ENCODE measurements around the gene GJD4.

GJD4 gene

GRCh38 chr10:35579116-35579515 lies 26.0 kb upstream of the GJD4 start:
- no peak for DNase-seq (ENCODE audit: low read depth)

- DNase-seq (ENCODE audit: low read depth), result no peak
Observed at GRCh38 chr10:35579726-35580422, 25.3 kb upstream of the GJD4 start.

DNA sequence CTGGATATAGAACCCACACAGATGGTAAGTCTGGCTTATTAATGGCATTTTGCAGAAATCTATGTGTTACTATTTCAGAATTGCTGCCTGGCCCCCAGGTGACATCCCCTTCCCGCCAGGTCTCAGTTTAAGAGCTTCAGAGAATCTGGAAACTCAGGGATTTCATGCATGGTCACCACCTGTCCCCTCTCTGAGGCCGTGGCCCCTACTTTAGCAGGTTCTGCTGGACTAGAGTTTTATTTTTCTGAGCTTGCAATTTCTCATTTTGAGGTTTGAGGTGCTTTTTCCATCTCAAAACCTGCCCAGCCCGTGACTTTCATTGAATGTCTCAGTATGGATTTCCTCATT lies 24.7 kb upstream of the GJD4 start:
- DNase-seq (ENCODE audit: low read depth), result no peak

GRCh38 chr10:35581655-35582054 lies 23.5 kb upstream of the GJD4 start:
- DNase-seq (ENCODE audit: low read depth), result no peak

DNA sequence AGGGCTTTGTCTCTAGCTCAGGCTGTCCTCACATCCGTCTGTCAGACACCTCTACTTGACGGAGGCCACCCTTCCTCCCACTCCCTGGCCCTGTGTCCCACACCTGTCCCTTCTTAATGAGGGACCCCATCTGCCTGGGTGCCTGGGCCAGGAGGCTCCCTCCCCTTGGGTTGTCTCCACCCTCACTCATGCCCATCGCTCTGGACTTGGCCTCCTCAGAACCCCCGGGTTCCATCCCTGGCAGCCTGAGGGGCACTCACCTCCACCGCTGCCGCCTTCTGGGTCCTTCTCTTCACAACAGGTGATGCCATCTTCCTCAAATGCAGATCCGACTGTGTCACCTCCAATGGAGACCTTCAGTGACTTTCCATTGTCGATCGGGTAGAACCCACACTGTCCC lies 20.2 kb upstream of the GJD4 start:
- DNase-seq (ENCODE audit: low read depth), result no peak

GRCh38 chr10:35585356-35585755 lies 19.8 kb upstream of the GJD4 start:
- DNase-seq (ENCODE audit: low read depth), result no peak

DNA sequence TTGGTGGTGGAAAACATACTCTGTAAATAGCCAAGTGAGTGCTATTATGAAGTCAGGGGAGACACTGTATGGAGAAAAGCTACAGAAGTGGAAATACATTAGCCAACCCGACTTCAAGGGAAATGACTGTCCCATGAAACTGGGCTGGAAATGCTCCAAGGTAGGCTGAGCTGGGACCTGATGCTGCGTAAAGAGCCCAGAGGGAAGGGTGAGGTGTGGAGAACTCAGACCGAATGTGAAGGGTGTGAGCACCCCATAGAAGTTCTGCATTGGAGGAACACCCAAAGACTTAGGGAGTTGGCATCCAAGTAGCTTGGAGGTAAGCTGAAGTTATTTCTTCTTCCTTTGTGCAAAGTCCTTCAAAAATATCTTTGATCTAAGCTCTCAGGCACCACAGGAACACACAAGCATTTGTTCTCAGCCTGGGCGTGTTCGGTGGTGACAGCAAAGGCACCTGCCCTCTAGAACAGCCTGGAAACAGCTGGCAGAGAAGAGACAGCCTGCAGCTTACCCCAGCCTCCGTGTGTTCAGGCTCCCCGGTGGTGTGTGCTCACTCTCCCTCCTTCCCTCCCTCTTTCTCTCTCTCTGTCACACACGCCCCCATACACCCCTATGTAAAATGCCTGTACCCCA lies 19.1 kb upstream of the GJD4 start:
- no peak for DNase-seq (ENCODE audit: low read depth)

GRCh38 chr10:35588836-35589235 lies 16.3 kb upstream of the GJD4 start:
- no peak for DNase-seq (ENCODE audit: low read depth)

DNA sequence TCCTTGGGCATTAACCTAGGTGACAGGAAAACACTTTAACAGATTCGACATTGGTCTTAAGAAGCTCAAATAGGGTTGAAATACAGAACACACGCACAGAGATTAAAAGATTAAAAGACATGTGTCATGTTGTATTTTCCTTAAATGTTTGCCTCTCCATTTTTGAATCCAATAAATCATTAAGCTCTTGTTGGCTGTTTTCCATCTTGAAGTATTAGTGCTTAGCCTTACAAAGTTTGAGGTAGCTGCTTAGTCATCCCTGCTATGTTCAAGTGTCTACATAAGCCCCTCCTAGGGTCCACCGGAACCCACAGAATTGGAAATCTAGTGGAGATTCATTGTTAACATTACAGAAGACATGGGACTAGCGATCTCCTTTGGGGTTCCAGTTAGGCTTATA lies 12.7 kb upstream of the GJD4 start:
- no peak for DNase-seq (ENCODE audit: low read depth)

DNA sequence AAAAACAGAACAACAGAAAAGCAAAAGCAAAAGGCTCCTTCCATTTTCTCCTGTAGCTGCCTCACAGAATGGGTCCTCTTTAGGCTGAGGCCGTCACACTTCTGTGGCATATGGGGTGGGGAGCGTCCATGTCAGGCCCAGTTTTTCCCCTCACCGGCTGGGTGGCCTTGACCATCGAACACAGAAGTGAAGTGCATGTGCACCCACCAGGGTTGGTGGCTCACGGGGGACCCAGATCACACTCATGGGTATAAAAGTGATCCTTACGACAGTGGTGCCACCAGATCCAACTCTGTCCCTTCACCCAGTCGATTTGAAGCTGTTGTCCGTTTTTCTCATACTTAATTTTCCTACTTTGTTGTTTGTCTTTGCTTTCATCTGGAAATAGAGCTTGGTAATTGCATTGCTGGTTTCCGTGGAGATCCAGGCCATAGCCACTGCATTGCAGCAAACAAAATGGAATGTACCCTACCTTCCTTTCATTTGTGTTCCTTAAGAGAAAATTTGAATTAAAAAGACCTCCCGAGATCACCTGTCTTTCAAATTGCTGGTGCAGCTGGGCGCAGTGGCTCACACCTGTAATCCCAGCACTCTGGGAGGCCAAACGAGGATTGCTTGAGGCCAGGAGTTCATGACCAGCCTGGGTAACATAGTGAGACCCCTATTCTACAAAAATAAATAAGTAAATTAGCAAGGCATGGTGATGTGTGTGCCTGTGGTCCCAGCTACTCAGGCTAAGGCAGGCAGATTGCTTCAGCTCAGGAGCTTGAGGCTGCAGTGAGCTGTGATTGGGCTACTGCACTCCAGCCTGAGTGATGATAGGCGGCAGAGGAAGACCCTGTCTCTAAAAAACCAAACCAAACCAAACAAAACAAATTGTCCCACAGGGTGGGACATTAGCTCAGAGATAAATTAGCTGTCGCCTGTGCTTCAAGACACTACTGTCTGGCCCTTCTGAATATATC lies 10.7 kb upstream of the GJD4 start:
- DNase-seq (ENCODE audit: low read depth), result no peak

GRCh38 chr10:35595106-35595505 lies 10.0 kb upstream of the GJD4 start:
- DNase-seq (ENCODE audit: low read depth), result no peak

GRCh38 chr10:35598379-35598778 lies 6.8 kb upstream of the GJD4 start:
- no peak for DNase-seq (ENCODE audit: low read depth)

DNA sequence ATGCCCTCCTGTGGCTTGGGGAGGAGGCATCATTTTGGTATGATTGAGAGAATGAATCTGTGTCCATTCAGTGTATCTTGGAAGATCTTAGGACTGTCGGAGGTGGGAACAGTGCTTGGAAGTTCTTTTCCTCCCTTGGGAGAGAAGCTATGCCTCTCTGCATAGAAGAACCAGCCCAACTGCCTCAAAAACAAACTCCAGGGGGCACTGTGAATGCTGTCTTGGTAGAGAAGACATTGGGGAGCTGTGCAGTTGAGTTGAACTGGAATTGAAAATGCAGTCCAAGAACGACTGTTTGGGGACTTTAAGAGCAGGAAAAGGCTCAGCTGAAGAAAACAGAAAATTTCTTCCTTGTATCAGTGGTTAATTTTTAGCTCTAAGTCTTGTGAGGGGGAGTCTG lies 4.9 kb upstream of the GJD4 start:
- DNase-seq (ENCODE audit: low read depth), result no peak

GRCh38 chr10:35606430-35606829 lies 1.3 kb downstream of the GJD4 start:
- DNase-seq (ENCODE audit: low read depth), result no peak

- no peak for DNase-seq (ENCODE audit: low read depth)
Observed at GRCh38 chr10:35607475-35608327, 2.6 kb downstream of the GJD4 start.

- DNase-seq (ENCODE audit: low read depth), result no peak
Observed at GRCh38 chr10:35608328-35608672, 3.2 kb downstream of the GJD4 start.

DNA sequence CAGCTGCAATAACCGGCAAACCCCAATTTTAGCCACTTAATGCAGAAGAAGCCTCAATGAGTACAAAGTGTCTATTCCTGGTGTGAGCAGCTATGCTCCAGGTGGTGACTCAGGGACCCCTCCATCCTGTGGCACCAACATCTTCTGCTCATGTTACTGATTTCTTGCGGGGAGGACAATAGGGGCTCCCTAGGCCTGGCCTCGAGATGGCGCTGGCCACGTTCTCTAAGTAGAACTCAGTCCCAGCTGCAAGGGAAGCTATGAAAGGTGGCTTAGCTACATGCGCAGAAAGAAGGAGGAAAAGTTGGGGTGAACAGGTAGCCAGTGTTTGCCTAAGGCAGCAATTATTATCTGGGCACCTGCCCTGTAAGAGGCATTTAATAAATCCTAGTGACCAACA lies 6.6 kb downstream of the GJD4 start:
- no peak for DNase-seq (ENCODE audit: low read depth)

- no peak for DNase-seq (ENCODE audit: low read depth)
Observed at GRCh38 chr10:35612385-35613106, 7.4 kb downstream of the GJD4 start.

- no peak for DNase-seq (ENCODE audit: low read depth)
Observed at GRCh38 chr10:35613107-35613440, 7.9 kb downstream of the GJD4 start.

- no peak for DNase-seq (ENCODE audit: low read depth)
Observed at GRCh38 chr10:35613597-35614226, 8.6 kb downstream of the GJD4 start.

DNA sequence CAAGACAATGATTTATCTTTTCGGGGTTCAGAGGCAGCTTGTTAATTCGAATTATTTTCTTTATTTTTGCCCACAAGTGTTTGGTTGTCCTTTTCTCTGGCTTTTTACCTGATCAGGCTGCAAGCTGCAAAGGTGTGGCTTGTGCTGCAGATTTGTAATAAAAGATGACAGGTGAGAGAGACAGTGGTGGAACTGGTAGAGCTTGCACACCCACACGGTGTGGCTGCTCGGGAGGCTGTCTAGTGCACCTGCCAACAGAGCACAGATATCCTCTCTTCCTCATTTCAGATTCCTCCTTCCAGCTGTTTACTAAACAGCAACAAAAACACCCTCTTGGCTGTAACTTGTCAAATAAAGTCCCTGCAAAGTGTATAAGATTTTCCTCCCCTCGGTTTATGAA lies 9.2 kb downstream of the GJD4 start:
- no peak for DNase-seq (ENCODE audit: low read depth)
